Measurements from ENCODE around the gene SLC7A4.
"Not testable (repeated sequence)": the region's sequence is repeated elsewhere in the genome, so short reads cannot be mapped to it uniquely, and the experiment has no call there.

Gene SLC7A4

GRCh38 chr22:21064917-21065864 lies 32.8 kb upstream of the SLC7A4 start:
- DNase-seq = no peak

DNA sequence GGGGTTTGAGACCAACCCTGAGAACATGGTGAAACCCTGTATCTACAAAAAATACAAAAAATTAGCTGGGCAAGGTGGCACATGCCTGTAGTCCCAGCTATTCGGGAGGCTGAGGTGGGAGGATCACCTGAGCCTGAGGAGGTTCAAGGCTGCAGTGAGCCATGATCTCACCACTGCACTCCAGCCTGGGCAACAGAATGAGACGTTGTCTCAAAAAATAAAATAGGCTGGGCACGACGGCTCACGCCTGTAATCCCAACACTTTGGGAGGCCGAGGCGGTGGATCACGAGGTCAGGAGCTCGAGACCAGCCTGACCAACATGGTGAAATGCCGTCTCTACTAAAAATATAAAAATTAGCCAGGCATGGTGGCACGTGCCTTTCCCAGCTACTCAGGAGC lies 32.1 kb upstream of the SLC7A4 start:
- not testable (repeated sequence) for DNase-seq

GRCh38 chr22:21061660-21062321 lies 29.4 kb upstream of the SLC7A4 start:
- DNase-seq = not testable (repeated sequence)

DNA sequence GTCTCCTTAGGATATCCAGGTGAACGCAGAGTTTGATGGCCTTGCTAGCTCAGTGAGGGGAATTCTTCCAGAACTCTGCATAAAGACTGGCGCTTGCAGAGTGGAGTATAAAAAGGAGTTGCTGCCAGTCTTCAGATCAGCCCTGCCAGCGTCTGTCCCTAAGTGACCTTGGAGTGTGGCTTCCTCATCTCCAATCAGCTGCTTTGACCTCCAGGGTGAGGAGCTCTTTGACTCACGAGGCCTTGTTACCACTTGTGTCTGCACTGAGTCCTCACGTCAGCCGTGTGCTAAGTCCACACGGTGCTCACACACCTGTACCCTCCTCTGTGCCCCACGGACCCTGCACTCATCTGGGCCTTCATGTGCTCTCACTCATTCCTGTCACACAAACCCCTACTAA lies 28.0 kb upstream of the SLC7A4 start:
- not testable (repeated sequence) for DNase-seq

- DNase-seq = no peak
Observed at GRCh38 chr22:21055880-21056319, 23.5 kb upstream of the SLC7A4 start.

GRCh38 chr22:21055564-21055834 lies 23.1 kb upstream of the SLC7A4 start:
- DNase-seq = no peak

GRCh38 chr22:21054714-21055563 lies 22.6 kb upstream of the SLC7A4 start:
- no peak for DNase-seq

GRCh38 chr22:21054046-21054713 lies 21.8 kb upstream of the SLC7A4 start:
- no peak for DNase-seq

GRCh38 chr22:21052715-21053459 lies 20.5 kb upstream of the SLC7A4 start:
- DNase-seq = no peak

GRCh38 chr22:21051831-21052400 lies 19.6 kb upstream of the SLC7A4 start:
- DNase-seq = no peak

DNA sequence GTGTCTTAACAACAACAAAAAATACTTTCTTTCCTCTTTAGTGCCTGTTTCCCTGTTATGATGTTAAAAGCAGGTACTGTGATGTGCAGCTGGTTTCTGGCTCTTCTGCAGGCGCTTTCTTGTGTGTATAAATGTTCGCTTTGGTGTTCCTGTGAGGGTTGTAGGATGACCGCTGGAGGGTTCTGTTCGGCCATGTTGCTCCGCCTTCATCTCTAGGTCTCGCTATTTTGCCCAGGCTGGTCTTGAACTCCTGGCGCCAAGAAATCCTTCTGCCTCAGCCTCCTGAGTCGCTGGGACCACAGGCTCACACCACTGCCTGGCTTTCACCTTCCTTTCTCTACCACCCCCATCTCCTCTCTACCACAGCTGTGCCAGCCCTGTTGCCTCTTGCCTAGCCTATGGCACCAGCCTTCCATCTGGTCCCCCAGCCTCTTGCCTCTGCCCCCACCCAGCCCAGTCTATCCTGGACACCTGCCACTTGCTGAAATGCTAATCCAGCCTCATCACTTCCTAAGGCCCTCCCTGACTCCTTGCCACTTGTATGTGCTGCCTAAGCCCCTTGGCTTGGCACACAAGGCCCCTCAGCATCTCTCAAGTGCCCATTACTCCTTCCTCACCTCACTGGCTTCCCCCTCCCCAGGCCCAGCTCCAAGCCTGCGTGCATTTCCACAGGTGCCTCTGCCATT lies 18.9 kb upstream of the SLC7A4 start:
- no peak for DNase-seq

DNA sequence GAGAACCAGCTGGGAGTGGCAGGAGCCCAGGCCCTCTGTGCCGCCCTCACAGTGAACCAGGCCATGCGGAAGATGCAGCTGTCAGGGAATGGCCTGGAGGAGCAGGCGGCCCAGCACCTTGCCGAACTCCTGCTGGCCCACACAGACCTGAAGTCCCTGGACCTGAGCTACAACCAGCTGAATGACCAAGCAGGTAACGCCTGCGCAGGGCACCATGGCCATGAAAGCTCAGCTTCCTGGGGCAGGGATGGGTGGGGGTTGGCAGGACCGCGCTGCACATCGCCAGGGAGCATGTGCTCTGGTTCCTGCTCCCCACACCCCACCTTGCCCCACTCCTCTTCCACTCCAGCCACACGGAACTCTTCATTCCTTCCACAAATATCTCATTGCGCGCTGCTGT lies 16.6 kb upstream of the SLC7A4 start:
- not testable (repeated sequence) for DNase-seq

DNA sequence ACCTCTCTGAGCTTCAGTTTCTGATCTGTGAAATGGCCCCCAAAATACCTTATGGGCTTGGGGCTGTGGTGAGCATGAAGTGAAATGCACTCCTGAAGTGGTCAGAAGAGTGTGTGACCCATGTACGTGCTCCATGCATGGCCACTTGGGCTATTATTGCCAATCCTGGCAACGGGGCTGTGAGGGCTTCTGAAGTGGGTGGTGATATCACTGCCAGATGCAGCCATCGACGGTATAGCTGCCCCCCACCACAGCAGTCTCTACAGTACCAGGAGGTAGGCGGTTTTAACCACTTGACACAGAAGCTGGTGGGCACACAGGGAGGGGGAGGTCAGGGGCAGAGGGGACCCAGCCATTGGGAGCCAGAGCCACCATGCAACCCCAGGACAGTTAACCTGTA lies 16.1 kb upstream of the SLC7A4 start:
- DNase-seq = not testable (repeated sequence)

DNA sequence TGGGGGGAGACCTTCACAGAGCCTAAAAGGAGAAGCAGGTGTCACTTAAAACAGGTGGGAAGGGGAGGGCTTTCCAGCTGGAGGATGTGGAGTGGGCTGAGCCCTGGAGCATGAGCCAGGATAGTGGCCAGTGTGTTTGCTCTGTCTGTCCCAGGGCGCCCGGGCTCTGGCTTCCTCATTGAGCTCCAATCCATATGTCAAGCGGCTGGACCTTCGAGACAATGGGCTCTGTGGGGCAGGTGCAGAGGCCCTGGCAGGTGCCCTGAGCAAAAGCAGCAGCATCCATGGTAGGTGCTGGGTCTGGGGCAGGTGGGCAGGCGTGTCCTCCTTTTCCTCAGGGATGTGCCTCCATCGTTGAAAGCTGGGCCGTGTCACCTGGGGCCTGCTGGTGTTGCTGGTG lies 15.4 kb upstream of the SLC7A4 start:
- DNase-seq = no peak

DNA sequence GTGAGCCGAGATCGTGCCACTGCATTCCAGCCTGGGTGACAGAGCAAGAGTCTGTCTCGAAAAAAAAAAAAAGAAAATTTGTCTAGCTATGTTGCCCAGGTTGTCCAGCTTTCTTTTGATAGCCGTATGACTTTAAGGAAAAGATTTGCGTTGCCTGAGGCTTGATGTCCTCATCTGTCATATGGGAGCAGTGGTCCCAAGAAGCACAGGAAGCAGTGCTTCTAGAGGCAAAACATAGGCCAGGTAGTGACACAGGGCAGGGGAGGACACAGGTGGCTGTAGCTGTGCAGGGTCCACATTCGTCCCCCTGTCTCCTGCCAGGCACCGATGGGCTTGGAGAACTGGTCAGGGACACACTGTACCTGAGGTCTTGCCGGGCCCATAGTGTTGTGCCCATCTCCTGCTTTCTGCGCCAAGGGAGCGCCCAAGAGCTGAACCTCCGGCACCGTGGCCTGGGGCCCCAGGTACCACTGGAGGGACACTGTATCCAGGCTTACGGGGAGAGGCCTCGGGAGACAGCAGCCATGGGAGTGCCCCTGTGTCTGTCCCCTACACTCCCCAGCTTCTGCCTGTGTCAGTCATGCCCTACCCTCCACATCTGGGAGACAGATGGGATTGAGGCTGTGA lies 14.8 kb upstream of the SLC7A4 start:
- DNase-seq = no peak

- peak; percentile 74 for DNase-seq
Observed at GRCh38 chr22:21045585-21046294, 13.4 kb upstream of the SLC7A4 start, which contains the start of gene LRRC74B. Gene LRRC74B (plus strand): TSS chr22:21045946. CDS start chr22:21045987, 41 bp downstream.

GRCh38 chr22:21044931-21045584 lies 12.7 kb upstream of the SLC7A4 start:
- DNase-seq = no peak

DNA sequence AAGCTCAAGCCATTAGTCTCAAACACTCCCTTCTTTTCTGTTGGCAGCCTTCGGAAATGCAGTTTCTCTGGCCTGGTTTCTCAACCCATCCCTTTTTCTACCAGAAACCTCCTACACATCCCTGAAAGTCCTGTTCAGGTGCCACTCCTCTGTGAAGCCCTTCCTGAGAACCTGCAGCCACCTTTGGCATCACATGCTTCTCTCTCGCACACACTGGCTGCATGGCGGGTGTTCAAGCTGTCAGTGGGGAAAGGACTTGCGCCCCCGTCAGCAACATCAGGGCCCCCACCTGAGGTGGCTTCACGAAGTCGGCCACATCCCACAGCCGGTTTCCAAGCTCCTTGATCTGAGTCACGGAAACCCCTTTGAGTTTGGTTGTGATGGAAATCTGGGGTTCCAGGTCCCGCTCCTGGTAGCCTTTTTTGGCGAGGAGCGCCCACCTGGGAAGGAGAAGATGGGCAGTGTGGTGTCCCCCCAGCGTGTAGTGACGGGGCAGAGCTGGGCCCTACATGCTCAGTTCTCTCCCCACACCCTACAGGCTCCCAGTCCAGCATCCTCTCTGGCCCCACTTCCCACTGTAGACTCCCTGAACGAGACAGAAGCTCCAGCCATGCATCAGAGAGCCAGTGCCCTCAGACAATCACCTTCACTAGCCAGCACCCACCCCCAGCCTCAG lies 11.6 kb upstream of the SLC7A4 start:
- DNase-seq = no peak
